ENCODE measurements around the gene ZNF217.
"Not testable (repeated sequence)": the region's sequence is repeated elsewhere in the genome, so short reads cannot be mapped to it uniquely, and the experiment has no call there.

ZNF217 gene

DNA sequence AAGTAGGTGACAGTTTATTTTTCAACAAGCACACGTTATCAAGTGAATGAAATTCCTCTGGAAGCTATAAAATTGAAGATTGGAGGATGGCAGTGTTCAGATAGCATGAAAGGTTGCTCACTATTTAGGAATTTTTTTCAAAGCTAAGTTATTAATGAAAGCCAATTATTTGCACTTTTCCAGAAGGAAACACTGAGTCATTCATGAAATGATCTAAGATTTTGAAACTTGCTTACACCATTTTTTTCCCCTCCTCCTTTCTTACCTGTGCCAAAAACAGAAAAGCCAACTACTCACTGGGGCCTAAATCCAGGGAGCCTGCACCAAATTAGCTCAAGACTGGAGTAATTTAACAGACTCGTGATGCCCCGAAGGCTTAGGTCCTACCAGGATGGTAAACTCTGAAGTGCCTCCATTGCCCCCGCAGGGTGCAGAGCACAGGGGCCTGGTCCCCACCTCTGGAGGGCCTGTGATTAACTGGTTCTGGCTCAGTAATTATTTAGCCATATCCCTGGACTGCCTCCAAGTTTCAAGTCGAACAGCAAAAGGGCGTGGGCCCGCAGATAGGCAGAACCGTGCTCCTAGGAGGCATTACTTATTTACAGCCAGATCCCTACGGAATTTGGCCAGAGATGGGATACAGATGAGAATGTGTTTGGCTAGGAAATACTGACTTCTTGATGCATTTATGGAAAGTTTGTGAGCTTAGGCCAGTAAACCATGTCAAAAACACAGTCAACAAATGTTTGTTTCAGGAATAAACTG lies 28.0 kb upstream of the ZNF217 start:
- DNase-seq: no peak

- not testable (repeated sequence) for DNase-seq
Measured at GRCh38 chr20:53618490-53619000, 24.9 kb upstream of the ZNF217 start.

GRCh38 chr20:53617791-53618489 lies 24.3 kb upstream of the ZNF217 start:
- DNase-seq: no peak

GRCh38 chr20:53616489-53616888 lies 22.9 kb upstream of the ZNF217 start:
- DNase-seq: not testable (repeated sequence)

GRCh38 chr20:53613748-53614147 lies 20.1 kb upstream of the ZNF217 start:
- DNase-seq: no peak

GRCh38 chr20:53612289-53612688 lies 18.6 kb upstream of the ZNF217 start:
- DNase-seq: not testable (repeated sequence)

GRCh38 chr20:53611449-53611894 lies 17.8 kb upstream of the ZNF217 start:
- no peak for DNase-seq

DNA sequence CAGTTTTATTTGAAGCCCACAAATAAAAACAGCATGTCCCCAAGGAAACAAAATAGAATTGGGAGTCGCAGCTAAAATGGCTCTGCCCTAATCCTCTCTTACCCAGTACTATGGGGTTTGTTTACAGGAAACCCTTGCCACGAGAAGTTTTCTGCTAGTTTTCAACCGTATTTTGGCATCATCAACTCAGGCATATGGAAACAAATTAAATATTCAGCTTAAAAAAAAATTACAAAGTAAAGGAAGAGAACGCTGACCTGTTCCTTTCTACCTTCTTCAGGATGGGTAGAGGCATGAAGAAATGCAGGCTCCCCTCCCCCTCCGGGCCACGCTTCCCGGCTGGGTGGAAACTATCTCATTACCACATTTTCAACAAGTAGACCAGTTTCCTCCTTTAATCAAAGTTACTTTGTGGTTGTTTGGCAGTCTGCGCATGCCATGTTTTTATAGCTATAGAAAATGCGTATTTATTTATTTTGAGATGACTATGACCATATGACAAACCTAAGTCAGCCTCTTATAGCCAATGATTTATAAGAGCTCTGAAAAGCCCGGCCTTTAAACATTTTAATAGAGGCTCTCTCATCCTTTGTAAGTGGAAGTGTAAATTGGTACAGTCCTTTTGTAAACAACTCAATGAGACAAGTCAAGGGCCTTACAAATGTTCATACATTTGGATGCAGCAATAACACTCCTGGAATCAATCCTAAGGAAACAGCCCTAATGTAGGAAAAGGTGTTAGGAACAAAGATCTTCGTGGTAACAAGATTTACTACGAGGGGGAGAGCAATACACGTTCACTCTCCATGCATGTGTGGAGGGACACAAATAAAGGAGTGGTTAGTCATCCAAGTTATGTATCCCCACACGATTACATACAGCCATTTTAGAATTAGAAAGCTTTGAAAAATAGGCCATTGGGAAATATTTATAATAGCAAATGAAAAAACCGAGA lies 16.1 kb upstream of the ZNF217 start:
- DNase-seq: peak; percentile 62 to 64

DNA sequence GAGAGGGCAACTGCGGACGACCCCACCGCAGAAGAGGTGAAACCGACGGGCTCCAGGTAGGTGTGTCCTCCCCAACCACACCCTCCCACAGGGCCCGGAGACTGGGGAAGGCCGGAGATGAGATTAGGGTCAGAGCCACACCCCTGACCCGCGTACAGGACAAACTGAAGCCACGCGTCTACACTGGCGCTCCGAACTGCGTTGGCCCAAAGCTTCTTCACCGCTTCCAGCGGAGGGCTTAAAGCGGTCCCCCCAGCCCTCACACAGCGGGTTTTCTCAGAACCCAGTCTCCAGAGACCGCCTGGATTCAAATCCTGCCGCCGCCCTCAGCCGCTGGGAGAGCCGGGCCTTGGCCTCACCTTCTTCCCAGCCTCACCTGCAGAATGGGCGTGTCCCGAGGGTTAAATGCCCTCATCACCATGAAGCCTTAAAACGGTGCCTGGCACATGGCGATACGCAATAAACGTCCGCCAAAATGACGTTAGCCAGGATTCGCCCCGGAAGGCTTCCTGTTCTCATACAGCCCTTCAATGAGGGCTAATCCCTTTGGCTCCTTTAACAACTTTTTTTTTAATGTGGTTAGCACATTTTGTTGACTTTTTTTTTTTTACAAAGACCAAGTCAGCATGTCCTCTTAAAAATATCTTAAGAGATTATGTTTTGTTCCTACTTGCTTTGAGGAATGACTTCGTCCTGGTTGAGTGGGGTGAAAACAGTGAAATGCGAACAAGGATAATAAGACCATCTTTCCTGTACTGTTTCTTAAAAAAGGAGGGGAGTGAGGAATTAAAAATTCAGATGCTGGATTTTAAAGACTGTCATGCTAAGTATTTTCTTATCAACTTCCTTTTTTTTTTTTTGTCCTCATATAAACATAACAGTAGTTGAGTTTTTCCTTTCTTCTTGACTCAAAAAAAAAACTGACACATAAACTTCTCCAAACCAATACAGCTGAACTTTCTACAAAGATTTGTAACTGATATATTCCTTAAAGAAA lies 15.1 kb upstream of the ZNF217 start:
- no peak for DNase-seq

DNA sequence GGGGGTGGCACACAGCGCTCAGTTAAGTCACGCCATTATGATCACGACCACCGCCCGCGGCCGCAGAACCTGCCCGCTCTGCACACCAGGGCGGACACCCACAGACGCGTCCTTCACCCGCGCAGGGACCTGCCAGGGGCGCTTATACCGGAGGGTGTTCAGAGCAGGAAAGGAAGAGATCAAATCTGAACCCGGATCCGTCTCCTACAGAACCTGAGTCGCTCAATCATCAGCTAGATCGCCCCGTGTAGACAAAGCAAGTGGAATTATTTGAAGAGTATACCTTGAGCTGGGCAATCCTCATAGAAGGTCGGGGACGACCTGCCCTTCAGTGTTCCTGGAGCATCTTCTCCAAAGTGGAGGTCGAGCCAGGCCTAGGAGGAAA lies 14.4 kb upstream of the ZNF217 start:
- no peak for DNase-seq

- DNase-seq: no peak
Measured at GRCh38 chr20:53606364-53606985, 12.8 kb upstream of the ZNF217 start.

DNA sequence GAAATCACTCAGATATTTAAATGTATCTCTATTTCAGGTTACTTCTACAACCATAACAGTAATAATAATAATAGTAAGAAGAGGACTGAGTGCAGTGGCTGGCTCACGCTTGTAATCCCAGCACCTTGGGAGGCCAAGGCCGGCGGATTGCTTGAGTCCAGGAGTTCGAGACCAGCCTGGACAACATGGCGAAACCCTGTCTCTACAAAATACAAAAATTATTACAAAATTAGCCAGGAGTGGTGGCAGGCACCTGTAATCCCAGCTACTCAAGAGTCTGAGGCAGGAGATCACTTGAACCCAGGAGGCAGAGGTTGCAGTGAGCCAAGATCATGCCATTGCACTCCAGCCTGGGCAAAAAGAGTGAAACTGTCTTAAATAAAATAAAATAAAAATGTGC lies 11.8 kb upstream of the ZNF217 start:
- DNase-seq: not testable (repeated sequence)

DNA sequence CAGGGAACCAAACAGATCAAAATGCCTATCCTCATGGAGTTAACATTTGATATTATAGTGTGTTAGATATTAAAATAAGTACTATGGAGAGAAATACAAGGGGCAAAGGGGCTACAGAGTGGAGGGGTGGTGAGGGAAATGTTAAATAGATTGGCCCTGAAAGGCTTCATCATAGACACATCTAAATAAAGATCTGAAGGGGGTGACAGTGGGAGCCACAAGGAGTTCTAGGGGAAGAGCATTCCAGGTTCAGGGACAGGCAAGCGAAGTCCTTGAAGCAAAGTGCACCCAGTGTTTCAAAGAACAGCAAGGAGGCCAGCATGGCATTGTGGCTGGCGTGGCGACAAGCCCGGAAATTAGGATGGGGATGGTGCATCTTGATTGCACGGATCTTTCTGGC lies 11.2 kb upstream of the ZNF217 start:
- DNase-seq: not testable (repeated sequence)

DNA sequence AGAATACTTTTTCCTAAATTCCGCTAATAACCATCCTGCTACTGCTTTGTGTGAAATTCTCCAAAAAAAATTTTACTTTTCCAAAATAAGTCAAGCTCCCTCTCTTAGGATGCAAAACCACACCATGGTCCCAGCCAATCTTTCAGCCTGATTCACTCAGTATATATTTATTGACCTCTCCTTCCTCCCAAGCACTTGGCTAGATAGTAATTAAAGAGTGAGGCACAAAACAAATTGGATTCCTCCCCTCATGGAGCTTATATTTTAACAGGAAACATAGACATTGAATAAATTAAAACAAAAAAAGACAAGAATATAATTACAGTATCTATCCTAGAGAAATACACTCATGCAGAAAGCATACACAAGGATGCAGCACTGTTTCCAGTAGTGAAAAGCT lies 9.0 kb upstream of the ZNF217 start:
- no peak for DNase-seq

DNA sequence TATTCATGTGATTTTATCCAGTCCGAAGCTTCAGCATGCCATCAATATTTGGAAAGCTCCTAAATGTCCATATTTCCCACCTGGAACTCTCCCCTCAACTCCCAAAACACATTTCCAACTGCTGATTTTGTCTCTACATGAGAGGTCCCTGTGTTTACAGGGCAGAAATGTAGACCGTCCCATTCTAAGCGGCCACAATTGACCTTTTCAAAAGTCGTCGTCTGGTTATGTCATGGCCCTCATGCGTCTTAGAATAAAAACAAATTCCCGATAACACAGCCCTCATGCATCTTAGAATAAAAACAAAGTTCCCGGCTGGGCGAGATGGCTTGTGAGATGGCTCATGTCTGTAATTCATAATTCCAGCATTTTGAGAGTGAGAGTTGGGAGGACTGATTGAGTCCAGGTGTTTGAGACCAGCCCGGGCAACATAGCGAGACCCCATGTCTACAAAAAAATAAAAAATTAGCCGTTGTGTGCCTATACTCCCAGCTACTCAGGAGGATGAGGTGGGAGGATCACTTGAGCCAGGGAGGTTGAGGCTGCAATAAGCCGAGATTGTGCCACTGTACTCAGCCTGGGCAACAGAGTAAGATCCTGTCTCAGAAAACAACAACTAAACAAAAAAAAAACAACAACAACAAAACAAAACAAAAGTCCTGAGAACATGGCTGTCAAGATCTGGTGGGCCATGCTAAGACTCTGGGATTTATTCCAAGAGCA lies 6.4 kb upstream of the ZNF217 start:
- DNase-seq: no peak

GRCh38 chr20:53599378-53599777 lies 5.7 kb upstream of the ZNF217 start:
- no peak for DNase-seq

DNA sequence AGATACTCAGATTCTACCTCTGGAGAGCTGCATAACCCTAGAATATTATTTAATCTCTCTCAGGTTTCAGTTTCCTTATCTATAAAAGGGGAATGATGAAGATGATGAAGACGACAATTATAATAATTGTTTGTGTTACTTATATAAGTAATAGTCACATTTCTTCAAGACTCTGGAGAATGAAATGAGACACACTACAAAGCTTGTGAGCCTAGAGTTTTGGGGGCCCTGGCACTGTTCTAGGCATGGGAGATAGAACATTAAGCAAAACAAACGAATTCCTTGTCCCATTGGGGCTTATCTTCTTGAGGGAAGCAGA lies 5.4 kb upstream of the ZNF217 start:
- DNase-seq: no peak

GRCh38 chr20:53598140-53599043 lies 4.8 kb upstream of the ZNF217 start:
- DNase-seq: no peak

GRCh38 chr20:53597521-53598120 lies 4.0 kb upstream of the ZNF217 start:
- DNase-seq: no peak
